Skeletal muscle tissue (tissue), 4 donors: ENCODE measurements around the gene NFU1. TPM values are rescaled to one million over a fixed set of nuclear protein-coding genes. Genes with fewer than 3 reads are reported as not detected.

Experiments
- H3K27ac ChIP-seq: one replicate; pipeline ENCODE4 v1.7.0; 2013; ENCODE audit warnings: mild to moderate bottlenecking, low read depth, low read length, inconsistent platforms
- H3K27me3 ChIP-seq, 3 donors: one replicate each; pipeline ENCODE4 v1.7.0; 2013; ENCODE audit warnings: low read length in 3 of 3; ENCODE audit not compliant: control insufficient read depth in 3 of 3, insufficient read depth in 3 of 3
- H3K36me3 ChIP-seq, 3 donors: one replicate each; pipeline ENCODE4 v1.7.0; 2013; ENCODE audit warnings: low read length in 3 of 3; ENCODE audit not compliant: control insufficient read depth in 3 of 3, insufficient read depth in 3 of 3
- H3K4me1 ChIP-seq, 3 donors: one replicate each; pipeline ENCODE4 v1.7.0; 2013; ENCODE audit warnings: low read length in 3 of 3, mild to moderate bottlenecking in 3 of 3; ENCODE audit not compliant: control insufficient read depth in 3 of 3, insufficient read depth in 3 of 3
- H3K4me3 ChIP-seq, 3 donors: one replicate each; pipeline ENCODE4 v1.7.0; 2013; ENCODE audit warnings: low read length in 3 of 3
- H3K9ac ChIP-seq, 3 donors: one replicate each; pipeline ENCODE4 v1.7.0; 2013; ENCODE audit warnings: low read length in 3 of 3, mild to moderate bottlenecking in 3 of 3, moderate library complexity in 2 of 3, low read depth in 1 of 3
- H3K9me3 ChIP-seq, 3 donors: one replicate each; pipeline ENCODE4 v1.7.0; 2013; ENCODE audit warnings: low read length in 3 of 3; ENCODE audit not compliant: control insufficient read depth in 3 of 3
- total RNA-seq: library from RNA; depleted of rRNA; stranded (reverse); fragments of >200 nt; gene quantifications from one replicate; pipeline ENCODE4 v1.2.3, GENCODE V29; 2014
- donor health status: Osteomylitis.

Gene NFU1
- total RNA-seq, 1 donor from 2014 or later, result 51.7 TPM

- Histone ChIP-seq H3K9me3 (no peaks in the 10 kb centered on the region), H3K27me3 (no peaks in the 10 kb centered on the region), H3K36me3 (no peaks in the 10 kb centered on the region), H3K4me1 (peaks cover 4 to 9% (median 6%) of the 10 kb centered on the region in 3 donors), H3K27ac (no peak overlapping the region), H3K4me3 (no peak overlapping the region), H3K9ac (peak overlapping the region in 1 of 3 donors; percentile 10)
Measured at GRCh38 chr2:69384618-69385081, 52.6 kb downstream of the NFU1 start.

- Histone ChIP-seq H3K4me1 (peaks cover 4 to 9% (median 6%) of the 10 kb centered on the region in 3 donors), H3K9me3 (no peaks in the 10 kb centered on the region), H3K36me3 (no peaks in the 10 kb centered on the region), H3K27ac (no peak overlapping the region), H3K4me3 (no peak overlapping the region), H3K9ac (no peak overlapping the region), H3K27me3 (no peaks in the 10 kb centered on the region)
Measured at GRCh38 chr2:69383176-69383812, 53.9 kb downstream of the NFU1 start.

DNA sequence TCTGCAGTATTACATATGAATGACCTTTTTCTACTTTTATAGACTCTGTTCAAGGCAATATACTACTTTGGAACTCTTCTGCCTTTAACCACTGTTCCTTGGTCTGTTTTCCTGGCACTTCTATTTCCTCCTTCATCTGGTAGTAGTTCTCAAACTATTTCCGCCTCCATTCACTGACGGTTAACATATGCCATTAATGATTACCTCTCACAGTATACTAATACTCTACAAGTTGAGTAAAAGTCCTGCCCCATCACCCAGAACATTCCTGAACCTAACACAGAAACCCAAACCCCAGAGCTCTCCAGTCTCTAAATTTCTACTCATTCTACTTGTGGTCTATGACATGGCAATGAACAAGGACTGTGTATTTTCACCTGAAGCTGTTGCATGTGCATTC is 54.7 kb downstream of the NFU1 start:
- no peak overlapping the region for H3K27ac ChIP-seq
- H3K4me1 ChIP-seq, result peaks cover 2 to 7% (median 3%) of the 10 kb centered on the region in 3 donors
- no peaks in the 10 kb centered on the region for H3K27me3 ChIP-seq
- H3K36me3 ChIP-seq, result no peaks in the 10 kb centered on the region
- H3K9ac ChIP-seq, result no peak overlapping the region
- no peak overlapping the region for H3K4me3 ChIP-seq
- no peaks in the 10 kb centered on the region for H3K9me3 ChIP-seq

DNA sequence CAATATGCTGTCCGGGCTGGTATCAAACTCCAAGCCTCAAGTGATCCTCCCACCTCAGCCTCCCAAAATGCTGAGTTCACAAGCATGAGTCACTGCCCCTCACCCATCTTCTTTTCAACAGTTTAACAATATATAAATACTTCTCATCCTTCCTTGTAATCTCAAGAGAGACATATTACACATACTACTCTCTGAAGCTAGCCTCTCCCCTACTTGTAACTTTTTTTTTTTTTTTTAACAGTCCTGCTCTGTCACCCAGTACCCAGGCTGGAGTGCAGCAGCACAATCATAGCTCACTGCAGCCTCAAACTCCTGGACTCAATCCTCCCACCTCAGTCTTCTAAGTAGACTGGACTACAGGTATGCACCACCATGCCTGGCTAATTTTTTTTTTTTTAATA is 55.9 kb downstream of the NFU1 start:
- Histone ChIP-seq H3K27ac (no peak overlapping the region), H3K9me3 (no peaks in the 10 kb centered on the region), H3K9ac (no peak overlapping the region), H3K27me3 (no peaks in the 10 kb centered on the region), H3K4me3 (no peak overlapping the region), H3K36me3 (no peaks in the 10 kb centered on the region), H3K4me1 (peaks cover 0 to 4% (median 0%) of the 10 kb centered on the region in 3 donors)

DNA sequence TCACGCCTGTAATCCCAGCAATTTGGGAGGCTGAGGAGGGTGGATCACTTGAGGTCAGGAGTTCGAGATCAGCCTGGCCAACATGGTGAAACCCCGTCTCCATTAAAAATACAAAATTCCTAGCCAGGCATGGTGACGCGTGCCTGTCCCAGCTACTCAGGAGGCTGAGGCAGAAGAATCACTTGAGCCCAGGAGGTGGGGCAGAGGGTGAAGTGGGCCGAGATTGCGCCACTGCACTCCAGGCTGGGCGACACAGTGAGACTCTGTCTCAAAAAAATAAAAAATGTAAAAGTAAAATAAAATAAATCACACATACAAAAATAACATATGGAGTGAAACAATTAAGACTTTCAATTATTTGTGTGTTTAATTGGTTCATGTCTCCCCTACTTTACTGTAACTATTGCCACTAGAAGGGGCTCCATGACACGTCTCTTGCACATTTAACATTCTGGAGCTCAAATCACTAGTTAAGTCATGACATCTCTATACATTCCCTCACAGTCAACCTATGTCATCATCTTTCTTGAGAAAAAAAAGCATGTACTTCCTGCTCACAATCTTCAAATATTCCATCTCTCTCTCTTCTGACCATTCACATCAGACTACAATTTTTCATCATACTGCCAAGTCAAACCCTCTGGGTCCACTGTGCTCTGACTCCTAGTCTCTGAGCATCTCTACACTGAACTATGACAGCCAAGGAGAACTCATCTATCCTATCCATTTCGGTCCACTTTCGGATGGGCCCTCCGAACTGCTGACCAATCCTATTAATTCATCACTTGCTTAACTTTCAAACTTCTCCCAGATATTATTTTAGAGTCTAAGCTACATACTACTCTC is 56.9 kb downstream of the NFU1 start:
- peaks cover 0 to 3% (median 3%) of the 10 kb centered on the region in 3 donors for H3K4me1 ChIP-seq

DNA sequence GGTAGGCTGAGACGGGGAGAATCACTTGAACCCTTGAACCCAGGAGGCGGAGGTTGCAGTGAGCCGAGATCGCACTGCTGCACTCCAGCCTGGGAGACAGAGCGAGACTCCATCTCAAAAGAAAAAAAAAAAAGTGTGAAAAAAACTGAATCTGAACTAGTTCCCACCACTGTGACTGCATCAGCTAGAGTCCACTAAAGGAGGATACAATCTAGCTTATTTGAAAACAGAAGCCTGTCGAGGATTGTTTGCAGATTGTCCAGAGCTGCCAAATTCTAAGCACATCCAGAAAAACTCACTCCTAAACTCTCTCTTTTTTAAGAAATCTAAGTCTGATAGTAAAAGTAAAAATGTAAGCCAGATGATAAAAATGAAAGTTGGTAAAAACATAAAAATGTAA is 60.8 kb downstream of the NFU1 start:
- Histone ChIP-seq H3K27me3 (no peaks in the 10 kb centered on the region), H3K4me3 (no peak overlapping the region), H3K9ac (no peak overlapping the region), H3K9me3 (no peaks in the 10 kb centered on the region), H3K4me1 (peaks cover 0 to 3% (median 3%) of the 10 kb centered on the region in 3 donors), H3K27ac (no peak overlapping the region), H3K36me3 (peaks cover 5 to 9% (median 7%) of the 10 kb centered on the region in 3 donors)

More for the DNA sequence above, 56.9 kb downstream of the NFU1 start:
- H3K27me3 ChIP-seq, result no peaks in the 10 kb centered on the region
- H3K36me3 ChIP-seq, result no peaks in the 10 kb centered on the region
- H3K9ac ChIP-seq, result no peak overlapping the region
- H3K9me3 ChIP-seq, result no peaks in the 10 kb centered on the region
- no peak overlapping the region for H3K27ac ChIP-seq
- no peak overlapping the region for H3K4me3 ChIP-seq

DNA sequence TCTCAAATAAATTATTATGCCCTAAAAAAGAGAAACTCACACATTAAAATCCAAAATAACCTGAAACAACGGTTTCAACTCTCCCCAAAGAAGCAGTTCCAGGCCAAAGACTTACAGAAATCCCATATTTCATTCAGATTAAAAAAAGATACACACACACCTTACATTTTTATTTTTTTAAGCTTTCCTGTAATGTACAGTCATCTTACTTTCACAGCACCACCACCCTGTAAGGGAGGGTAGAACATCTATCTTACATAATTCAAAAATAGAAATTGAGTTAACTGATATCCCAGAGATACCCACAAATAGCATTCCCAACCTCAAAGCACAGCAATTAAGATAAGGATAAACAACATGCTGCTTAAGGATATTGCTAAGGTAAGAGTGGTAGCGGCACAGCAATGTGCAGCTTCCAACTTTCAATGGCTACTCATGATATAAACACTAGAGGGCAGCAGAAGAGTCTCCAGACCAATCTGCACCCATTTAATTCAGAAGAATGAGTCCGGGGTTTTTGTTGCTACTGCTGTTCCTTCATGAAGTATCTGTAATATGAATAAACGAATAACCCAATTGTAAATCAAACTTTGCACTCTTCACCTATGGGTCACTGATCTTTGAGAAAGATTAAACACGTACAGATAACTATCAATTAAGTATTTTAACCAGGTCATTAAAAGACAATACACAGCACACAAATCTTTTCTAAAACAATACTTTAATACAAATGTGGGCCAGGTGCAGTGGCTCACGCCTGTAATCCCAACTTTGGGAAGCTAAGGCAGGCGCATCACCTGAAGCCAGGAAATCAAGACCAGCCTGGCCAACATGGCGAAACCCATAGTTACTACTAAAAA is 61.5 kb downstream of the NFU1 start:
- Histone ChIP-seq H3K36me3 (peaks cover 5 to 10% (median 7%) of the 10 kb centered on the region in 3 donors), H3K27me3 (no peaks in the 10 kb centered on the region), H3K4me1 (peaks cover 0 to 3% (median 3%) of the 10 kb centered on the region in 3 donors), H3K4me3 (no peak overlapping the region), H3K27ac (no peak overlapping the region), H3K9ac (no peak overlapping the region), H3K9me3 (no peaks in the 10 kb centered on the region)

DNA sequence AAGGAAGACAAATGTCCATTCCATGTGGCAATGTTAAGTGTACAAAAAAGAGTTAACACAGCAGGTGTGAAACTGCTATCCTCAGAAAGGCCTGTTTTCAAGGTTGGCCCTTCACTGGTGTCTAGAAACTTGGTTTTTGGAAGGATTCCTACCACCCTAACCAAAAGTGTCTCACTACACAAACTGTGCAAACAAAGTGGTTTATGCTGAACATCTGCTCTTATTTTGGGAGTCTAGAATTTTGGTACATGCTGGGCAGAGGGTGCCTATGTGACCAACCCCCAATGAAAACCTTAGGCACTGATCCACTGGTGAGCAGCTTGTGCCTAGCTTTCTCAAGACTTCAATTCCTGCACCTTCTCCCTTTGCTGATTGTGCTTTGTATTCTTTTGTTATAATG is 64.5 kb downstream of the NFU1 start:
- Histone ChIP-seq H3K4me1 (peaks cover 0 to 3% (median 3%) of the 10 kb centered on the region in 3 donors), H3K27ac (no peak overlapping the region), H3K4me3 (no peak overlapping the region), H3K36me3 (peaks cover 17 to 32% (median 30%) of the 10 kb centered on the region in 3 donors), H3K27me3 (no peaks in the 10 kb centered on the region), H3K9me3 (no peaks in the 10 kb centered on the region), H3K9ac (no peak overlapping the region)

DNA sequence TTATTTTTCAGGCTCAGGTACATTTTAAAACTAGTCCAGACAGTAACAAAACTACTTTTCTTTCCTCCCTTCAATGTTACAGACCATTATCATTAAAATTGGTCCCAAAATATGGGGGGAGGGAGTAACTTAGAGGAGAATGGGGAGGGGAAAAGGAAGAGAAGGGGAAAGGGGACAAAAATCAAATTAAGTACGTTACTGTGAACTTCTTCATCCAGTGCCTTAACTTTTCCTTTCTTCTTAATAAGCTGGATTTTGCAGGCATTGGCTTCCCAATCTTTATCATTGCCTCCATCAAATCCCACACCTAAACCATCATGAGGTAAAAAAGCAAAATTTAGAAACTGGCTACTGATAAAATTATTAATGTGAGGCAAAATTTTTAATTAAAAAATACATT is 67.4 kb downstream of the NFU1 start:
- H3K4me1 ChIP-seq, result no peaks in the 10 kb centered on the region
- H3K27me3 ChIP-seq, result no peaks in the 10 kb centered on the region
- no peaks in the 10 kb centered on the region for H3K9me3 ChIP-seq
- peaks cover 17 to 42% (median 38%) of the 10 kb centered on the region in 3 donors for H3K36me3 ChIP-seq
- H3K9ac ChIP-seq, result no peak overlapping the region
- H3K27ac ChIP-seq, result no peak overlapping the region
- no peak overlapping the region for H3K4me3 ChIP-seq
